CMK (cell line): ENCODE data around the gene ABCA3.
"Not testable (repeated sequence)": the region's sequence is repeated elsewhere in the genome, so short reads cannot be mapped to it uniquely, and the experiment has no call there.

ENCODE experiments used
- DNase-seq: peaks from one replicate; pipeline ENCODE4 v3.0.0-alpha.2; 2010; ENCODE audit warnings: low read depth

Gene ABCA3

DNA sequence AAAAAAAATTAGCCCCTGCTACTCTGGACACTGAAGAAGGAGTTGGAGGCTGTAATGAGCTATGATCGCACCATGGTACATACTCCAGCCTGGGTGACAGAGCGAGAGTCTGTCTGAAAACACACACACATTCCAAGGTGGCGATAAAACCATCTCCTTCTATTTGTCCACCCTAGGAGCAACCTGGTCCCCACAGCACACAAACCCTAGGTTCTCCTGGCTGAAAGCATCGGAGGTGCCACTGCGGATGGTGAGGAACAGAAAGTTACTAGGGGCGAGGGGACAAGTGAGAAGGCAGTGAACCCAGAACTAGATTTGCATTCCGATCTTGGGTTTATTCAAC lies 87.8 kb downstream of the ABCA3 start:
- no peak for DNase-seq

DNA sequence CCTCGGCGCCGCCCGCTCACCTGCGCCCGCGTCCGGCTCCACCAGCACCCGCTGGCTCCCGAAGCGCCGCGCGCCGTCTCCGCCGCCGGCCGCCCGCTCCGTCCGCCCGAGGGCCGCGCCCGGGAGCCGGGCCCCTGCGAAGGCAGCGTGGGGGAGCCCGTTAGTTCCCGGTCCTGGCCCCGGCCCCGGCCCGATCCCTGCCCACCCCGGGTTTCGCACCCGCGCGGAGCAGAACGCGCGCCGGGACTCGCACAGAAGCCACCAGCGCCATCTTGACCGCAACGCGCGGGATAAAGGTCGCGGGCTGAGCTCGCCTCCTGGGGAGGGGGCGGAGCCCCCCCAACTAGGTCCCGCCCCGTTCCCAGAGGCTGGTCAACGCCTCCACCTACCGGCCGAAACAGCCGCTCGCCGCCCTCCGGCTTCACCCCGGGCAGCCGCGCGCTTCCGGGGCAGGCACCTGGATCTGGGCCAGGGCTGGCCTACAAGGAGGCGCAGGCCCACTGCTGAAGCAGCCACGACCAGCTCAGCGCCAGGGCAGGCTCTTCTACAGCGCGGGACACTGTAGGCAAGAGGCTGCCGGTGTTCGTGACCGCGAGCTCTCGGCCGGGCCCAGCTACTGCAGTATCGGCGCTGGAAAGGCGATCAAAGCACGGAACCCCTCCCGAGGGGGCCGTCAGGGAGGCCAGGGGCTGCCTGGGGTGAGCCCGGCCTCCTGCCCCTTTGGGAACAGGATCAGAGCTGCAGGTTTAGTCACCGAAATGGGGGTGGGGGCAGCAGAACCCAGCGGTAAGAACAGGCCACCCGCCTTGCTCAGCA lies 89.0 kb downstream of the ABCA3 start, which contains the start of gene ECI1:
TSS of gene ECI1 (minus strand) at position 292 of the 816 bp plus-strand sequence. CDS start at position 271, 21 bp downstream.
- DNase-seq: peak; percentile 76

DNA sequence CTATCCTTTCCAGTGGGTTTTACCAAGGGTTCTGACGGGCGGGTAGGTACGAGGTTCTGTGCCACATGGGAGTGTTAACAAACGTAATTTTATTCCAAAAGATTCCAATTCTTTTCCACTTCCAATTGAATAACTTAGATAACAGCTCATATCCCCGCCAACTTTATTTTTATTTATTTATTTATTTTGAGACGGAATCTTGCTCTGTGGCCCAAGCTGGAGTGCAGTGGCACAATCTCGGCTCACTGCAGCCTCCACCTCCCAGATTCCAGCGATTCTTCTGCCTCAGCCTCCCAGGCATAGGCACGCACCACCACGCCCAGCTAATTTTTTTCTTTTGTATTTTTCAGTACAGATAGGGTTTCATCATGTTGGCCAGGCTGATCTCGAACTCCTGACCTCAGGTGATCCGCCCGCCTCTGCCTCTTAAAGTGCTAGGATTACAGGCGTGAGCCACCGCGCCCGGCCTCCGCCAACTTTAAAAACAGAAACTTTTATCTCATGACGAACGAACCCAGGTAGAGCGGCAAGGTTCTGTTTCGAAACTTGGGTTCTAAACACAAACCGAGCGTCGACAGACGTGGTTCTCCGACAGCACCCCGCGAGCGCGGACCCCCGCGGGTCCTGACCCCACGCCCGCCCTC lies 89.8 kb downstream of the ABCA3 start:
- no peak for DNase-seq

GRCh38 chr16:2246301-2246885 lies 94.1 kb downstream of the ABCA3 start:
- no peak for DNase-seq

DNA sequence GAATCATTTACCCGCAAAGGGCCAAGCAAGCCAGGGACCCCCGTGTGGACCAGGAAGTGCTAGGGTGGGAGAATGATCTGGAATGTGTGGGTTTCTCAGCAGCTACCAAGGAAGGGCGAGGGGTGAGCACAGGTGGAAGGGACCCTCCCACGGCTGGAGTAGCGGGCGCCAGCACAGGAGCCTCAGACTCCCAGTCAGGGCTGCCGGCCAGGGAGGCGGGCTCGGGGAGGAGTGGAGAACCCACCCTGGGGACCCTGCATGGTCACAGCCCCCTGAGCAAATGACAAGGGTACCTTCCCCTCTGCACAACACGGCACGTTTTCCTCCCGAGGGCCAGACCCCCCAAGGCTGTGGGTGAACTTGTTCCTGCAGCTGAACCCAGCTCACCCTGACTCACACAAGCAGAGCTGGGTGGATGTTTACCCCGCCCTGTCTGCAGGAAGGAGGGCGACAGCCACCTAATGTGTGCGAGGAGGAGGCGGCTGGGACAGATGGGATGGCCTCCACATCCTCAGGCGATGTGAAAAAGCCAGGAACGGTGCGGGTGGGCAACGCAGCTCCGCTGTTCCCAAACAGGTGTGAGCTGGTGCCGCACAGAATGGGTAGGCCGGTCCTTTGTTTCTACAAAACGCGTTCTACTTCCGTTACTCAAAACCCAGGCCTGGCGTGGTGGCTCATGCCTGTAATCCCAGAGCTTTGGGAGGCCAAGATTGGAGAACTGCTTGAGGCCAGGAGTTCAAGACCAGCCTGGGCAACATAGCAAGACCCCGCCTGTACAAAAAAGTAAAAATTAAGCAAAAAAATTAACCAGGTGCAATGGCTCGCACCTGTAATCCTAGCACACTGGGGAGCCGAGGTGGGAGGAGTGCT lies 95.4 kb downstream of the ABCA3 start:
- DNase-seq: no peak

DNA sequence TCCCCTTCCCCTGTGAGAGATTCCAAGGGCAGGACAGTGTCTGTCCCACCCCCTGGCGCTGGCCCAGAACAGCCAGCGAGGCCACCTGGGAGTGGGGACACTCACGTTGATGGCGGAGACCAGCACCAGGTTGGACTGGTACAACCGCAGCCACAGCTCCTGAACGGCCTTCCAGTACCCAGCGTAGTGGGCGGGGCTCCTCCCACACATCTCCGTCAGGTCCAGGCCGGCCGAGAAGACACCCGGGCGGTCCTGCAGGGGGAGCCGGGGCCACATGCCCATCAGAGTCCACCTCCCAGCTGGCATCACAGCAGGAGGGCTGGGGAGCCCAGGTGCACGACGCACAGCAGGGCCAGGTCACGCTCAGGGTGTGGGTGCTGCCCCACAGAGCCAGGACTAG lies 96.2 kb downstream of the ABCA3 start:
- DNase-seq: no peak

GRCh38 chr16:2243781-2244180 lies 96.7 kb downstream of the ABCA3 start:
- no peak for DNase-seq

DNA sequence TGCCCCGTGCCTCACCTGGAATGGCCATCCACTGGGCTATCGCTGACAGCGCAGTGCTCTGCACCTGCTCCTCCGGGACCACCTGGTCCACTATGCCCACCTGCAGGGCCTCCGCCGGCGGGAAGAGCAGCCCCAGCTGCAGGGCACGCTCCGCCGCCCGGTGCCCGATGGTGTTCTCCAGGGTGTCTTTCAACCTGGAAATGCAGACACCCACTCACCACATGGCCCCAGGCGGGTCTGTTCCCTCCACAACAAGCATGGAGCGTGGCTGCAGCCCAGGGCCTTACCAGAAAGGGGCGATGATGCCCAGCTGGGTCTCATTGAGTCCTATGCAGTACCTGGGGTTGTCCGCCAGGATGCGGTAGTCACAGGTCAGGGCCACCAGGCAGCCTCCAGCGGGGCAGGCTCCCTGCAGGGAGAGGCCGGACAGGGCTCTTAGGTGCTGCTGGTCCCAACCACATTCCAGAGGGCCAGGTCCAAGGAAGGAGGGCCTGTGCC lies 97.4 kb downstream of the ABCA3 start:
- no peak for DNase-seq

GRCh38 chr16:2242598-2242997 lies 97.9 kb downstream of the ABCA3 start:
- DNase-seq: no peak

- not testable (repeated sequence) for DNase-seq
Measured at GRCh38 chr16:2240331-2240730, 100.2 kb downstream of the ABCA3 start.

- DNase-seq: no peak
Measured at GRCh38 chr16:2238838-2239675, 101.5 kb downstream of the ABCA3 start.

DNA sequence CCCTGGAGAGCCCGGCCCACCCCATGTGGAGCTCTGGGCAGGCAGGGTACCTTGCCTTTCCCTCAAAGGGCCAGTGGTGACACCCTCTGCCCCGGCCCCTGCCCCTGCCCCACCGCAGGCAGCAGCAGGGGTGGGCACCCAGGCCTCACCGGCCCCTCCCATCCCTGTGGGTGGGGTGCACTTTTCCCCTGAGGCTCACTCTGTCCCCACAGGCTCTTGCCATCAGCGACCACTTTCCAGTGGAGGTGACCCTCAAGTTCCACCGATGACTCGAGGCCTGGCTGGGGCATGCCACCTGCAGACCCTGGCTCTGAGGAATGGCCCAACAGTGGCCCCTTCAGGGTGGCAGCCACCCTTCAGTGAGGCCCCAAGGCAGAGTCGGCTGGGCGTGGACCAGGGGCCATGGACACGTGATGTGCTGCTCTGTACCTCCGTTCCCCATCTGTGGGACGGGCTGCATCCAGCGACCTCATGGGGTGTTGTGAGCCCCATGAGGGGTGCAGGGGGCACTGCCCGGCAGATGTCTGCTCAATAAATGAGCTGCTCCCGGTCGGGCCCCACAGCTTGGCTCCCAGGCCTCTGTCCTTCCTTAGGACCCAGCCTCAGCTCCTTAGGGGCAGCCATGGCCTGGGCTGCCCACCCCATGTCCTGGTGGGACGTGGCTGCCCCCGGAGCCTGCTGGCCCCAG lies 102.2 kb downstream of the ABCA3 start:
- DNase-seq: no peak

DNA sequence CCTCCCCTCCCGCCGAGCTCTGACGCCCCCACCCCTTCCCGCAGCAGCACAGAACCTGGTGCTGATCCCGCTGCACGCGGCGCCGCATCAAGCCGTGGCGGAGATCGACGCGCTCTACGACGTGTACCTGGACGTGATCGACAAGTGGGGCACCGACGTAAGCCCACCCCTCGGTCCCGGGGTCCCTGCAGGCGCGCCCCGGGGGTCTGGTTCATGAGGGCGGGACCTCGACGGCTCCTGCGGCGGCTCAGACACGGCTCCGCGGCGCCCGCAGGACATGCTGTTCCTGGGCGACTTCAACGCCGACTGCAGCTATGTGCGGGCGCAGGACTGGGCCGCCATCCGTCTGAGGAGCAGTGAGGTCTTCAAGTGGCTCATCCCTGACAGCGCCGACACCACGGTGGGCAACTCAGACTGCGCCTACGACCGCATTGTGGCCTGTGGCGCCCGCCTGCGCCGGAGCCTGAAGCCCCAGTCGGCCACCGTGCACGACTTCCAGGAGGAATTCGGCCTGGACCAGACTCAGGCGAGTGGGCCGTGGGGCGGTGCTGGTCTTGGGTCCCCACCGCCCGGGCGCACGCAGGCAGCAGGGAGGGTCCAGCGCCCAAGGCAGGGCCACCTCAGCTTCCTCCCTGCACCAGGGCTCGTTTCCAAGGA lies 102.9 kb downstream of the ABCA3 start:
- DNase-seq: no peak

- DNase-seq: no peak
Measured at GRCh38 chr16:2237102-2237482, 103.4 kb downstream of the ABCA3 start.

GRCh38 chr16:2236337-2237101 lies 104.0 kb downstream of the ABCA3 start, which contains the start of gene DNASE1L2:
TSS of gene DNASE1L2 (plus strand) at chr16:2236444. CDS start at chr16:2236817, 373 bp downstream.
- DNase-seq: no peak

DNA sequence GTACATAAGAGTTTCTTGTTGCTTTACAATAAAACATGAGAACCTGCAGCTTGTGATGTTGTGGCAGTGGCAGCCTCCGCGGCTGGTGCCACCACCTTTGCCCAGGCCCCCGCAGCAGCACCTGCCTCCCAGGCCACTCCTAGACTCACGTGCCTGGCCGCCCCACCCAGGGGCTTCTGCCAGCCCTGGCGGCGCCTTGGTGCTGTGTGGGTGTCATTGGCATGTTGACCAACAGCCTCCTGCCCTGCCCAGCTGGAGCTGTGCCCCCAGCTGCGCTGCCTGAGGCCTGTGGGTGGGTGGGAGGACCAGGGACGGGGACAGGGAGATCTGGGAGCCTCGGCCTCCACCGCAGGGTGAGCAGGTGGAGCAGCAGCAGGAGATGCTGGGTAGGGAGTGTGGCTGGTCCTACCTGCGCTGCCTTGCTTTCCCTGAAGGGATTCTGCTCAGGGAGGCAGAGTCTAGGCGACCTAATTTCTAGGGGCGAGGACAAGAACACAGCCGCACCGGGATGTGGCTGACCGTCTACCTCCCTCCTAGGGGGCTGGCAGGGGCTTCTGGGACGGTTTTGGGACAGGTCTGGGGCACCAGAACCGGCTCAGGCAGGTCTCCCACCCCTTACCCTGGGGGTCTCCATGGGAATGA lies 104.7 kb downstream of the ABCA3 start:
- no peak for DNase-seq

GRCh38 chr16:2235234-2235651 lies 105.3 kb downstream of the ABCA3 start:
- DNase-seq: no peak

- no peak for DNase-seq
Measured at GRCh38 chr16:2234813-2235170, 105.7 kb downstream of the ABCA3 start.
